SJSA1 (cell line): ENCODE measurements around the gene TMEM95. TPM values are rescaled to one million over a fixed set of nuclear protein-coding genes. Genes with fewer than 3 reads are reported as not detected.

Source experiments
- DNase-seq, 2 experiments: peaks; one replicate each; pipeline ENCODE4 v3.0.0-alpha.2; 2015 to 2020; ENCODE audit warnings: low spot score in 2 of 2, low read depth in 1 of 2
- H3K27ac ChIP-seq: fragments of 250-450 bp; sonication (Bioruptor Pico); 2 replicates; pipeline ENCODE4 v1.5.1; 2020; ENCODE audit warnings: mild to moderate bottlenecking, moderate library complexity
- H3K27me3 ChIP-seq: fragments of 250-450 bp; sonication (Bioruptor Pico); replicated peaks from 2 replicates; pipeline ENCODE4 v1.5.1; 2020; ENCODE audit warnings: mild to moderate bottlenecking, moderate library complexity
- H3K36me3 ChIP-seq: fragments of 250-450 bp; sonication (Bioruptor Pico); 2 replicates; pipeline ENCODE4 v1.5.1; 2020; ENCODE audit warnings: mild to moderate bottlenecking
- H3K4me1 ChIP-seq: fragments of 250-450 bp; sonication (Bioruptor Pico); replicated peaks from 2 replicates; pipeline ENCODE4 v1.6.1; 2021; ENCODE audit warnings: mild to moderate bottlenecking
- H3K4me3 ChIP-seq: fragments of 250-450 bp; sonication (Bioruptor Pico); 2 replicates; pipeline ENCODE4 v1.5.1; 2020; ENCODE audit warnings: mild to moderate bottlenecking
- H3K9me3 ChIP-seq: fragments of 250-450 bp; sonication (Bioruptor Pico); replicated peaks from 2 replicates; pipeline ENCODE4 v1.5.1; 2020; ENCODE audit warnings: mild to moderate bottlenecking
- total RNA-seq: library from RNA; depleted of rRNA; stranded (reverse); fragments of >200 nt; shearing (Covaris generic); gene quantifications from 2 replicates; pipeline ENCODE4 v1.2.3, GENCODE V29; 2014; rRNA removed

TMEM95 gene
- total RNA-seq, 1 experiment from 2014 or later, result not detected

DNA sequence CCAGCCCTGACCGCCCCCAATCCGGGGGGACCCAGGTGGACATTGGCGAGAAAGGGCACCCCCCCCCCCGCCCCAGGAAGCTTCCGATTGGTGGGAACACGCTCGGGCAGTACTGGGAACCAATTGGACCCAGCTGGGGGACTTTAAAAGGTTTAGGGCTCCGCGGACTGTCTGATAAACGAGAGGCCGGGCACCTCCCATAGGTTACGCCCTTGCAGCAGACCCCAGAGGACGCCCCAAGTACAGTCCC lies 48.7 kb downstream of the TMEM95 start:
- Histone ChIP-seq H3K4me1 (peaks cover 22% of the 10 kb centered on the region), H3K27ac (peak overlapping the region; percentile 17; the same call in 1 of the 2 replicates), H3K4me3 (peak overlapping the region; percentile 59), H3K27me3 (no peaks in the 10 kb centered on the region), H3K36me3 (no peaks in the 10 kb centered on the region), H3K9me3 (no peaks in the 10 kb centered on the region)
- DNase-seq, result no peak

GRCh38 chr17:7403977-7404736 lies 49.2 kb downstream of the TMEM95 start, which contains the start of gene TMEM256:
Gene TMEM256, minus strand, starts transcription at chr17:7404097. Its CDS starts 13 bp downstream, at chr17:7404084.
- peak within 1 kb of the TSS; percentile 17; the same call in 1 of the 2 replicates for H3K27ac ChIP-seq
- peaks cover 22% of the 10 kb centered on the region for H3K4me1 ChIP-seq
- peak; percentile 98 for DNase-seq
- no peaks in the 10 kb centered on the region for H3K9me3 ChIP-seq
- H3K36me3 ChIP-seq, result no peaks in the 10 kb centered on the region
- H3K27me3 ChIP-seq, result no peaks in the 10 kb centered on the region
- peak within 1 kb of the TSS; percentile 59 for H3K4me3 ChIP-seq

DNA sequence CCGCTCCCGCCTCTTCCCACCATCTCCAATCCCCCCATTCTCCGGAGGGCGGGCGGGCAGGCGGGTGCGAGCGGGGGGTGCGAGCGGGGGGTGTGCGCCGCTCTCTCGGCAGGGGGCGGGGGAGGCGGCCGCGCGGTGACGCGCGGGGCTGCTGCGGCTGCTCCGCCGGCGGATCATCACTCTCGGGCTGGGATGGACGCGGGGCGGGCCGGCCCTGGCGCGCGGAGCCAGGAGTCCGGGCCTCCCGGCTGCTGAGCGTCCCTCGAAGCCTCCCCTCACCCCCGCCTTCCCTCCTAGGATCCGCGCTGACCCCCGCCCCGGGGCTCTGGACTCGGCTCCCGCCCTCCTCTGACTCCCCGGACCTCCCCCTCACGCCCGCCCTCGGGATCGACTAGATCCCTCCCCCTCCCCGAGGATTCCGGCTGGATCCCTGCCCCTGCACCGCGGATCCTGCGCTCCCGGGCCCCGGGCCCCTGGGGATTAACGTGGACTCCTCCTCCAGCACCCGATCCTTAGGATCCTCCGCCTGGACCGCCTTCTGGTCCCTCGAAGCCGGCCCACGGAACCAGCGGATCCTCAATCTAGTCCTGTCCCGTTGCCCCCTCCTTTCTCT lies 49.9 kb downstream of the TMEM95 start:
- H3K9me3 ChIP-seq, result no peaks in the 10 kb centered on the region
- H3K36me3 ChIP-seq, result no peaks in the 10 kb centered on the region
- peak overlapping the region; percentile 59 for H3K4me3 ChIP-seq
- H3K27me3 ChIP-seq, result no peaks in the 10 kb centered on the region
- peak; percentile 24 to 59 for DNase-seq
- H3K4me1 ChIP-seq, result peaks cover 22% of the 10 kb centered on the region
- peak overlapping the region; percentile 15; the same call in 1 of the 2 replicates for H3K27ac ChIP-seq

GRCh38 chr17:7405350-7406234 lies 50.6 kb downstream of the TMEM95 start:
- H3K9me3 ChIP-seq, result no peaks in the 10 kb centered on the region
- peaks cover 22% of the 10 kb centered on the region for H3K4me1 ChIP-seq
- H3K36me3 ChIP-seq, result no peaks in the 10 kb centered on the region
- peak overlapping the region; percentile 59 for H3K4me3 ChIP-seq
- no peak for DNase-seq
- H3K27me3 ChIP-seq, result no peaks in the 10 kb centered on the region
- 0 out of 2 replicates have a peak overlapping the region, but pooled peaks have one; percentile 15 for H3K27ac ChIP-seq

- no peaks in the 10 kb centered on the region for H3K27me3 ChIP-seq
- peaks cover 17% of the 10 kb centered on the region for H3K4me1 ChIP-seq
- no peak overlapping the region for H3K27ac ChIP-seq
- no peaks in the 10 kb centered on the region for H3K36me3 ChIP-seq
- no peak overlapping the region for H3K4me3 ChIP-seq
- no peaks in the 10 kb centered on the region for H3K9me3 ChIP-seq
- DNase-seq, result no peak
Observed at GRCh38 chr17:7406235-7406825, 51.4 kb downstream of the TMEM95 start.

Other genes starting within 250 kb of the TMEM95 start
- gene ASGR2, start 240.3 kb upstream of the TMEM95 start, total RNA-seq, result not detected in 2 replicates
- gene ASGR1, start 175.8 kb upstream of the TMEM95 start, total RNA-seq, result 0.16 TPM in 1 of 2 replicates, not detected in the other
- gene DLG4, start 135.3 kb upstream of the TMEM95 start, total RNA-seq, result 8.9 and 9.3 TPM in 2 replicates
- 205 and 227 TPM in 2 replicates for gene ACADVL, start 135.2 kb upstream of the TMEM95 start, total RNA-seq
- gene DVL2, start 120.6 kb upstream of the TMEM95 start, total RNA-seq, result 30.6 and 45.3 TPM in 2 replicates
- 27.5 and 30.3 TPM in 2 replicates for gene PHF23, start 115.7 kb upstream of the TMEM95 start, total RNA-seq
- gene GABARAP, start 112.7 kb upstream of the TMEM95 start, total RNA-seq, result 139 and 146 TPM in 2 replicates
- gene CTDNEP1, start 103.4 kb upstream of the TMEM95 start, total RNA-seq, result 15.5 and 21.8 TPM in 2 replicates
- 37.2 and 52.4 TPM in 2 replicates for gene ELP5, start 102.9 kb upstream of the TMEM95 start, total RNA-seq
- not detected in 2 replicates for gene CLDN7, start 92.7 kb upstream of the TMEM95 start, total RNA-seq
- gene SLC2A4, start 73.4 kb upstream of the TMEM95 start, total RNA-seq, result 0.32 TPM in 1 of 2 replicates, not detected in the other
- not detected in 2 replicates for gene YBX2, start 60.5 kb upstream of the TMEM95 start, total RNA-seq
- 342 and 632 TPM in 2 replicates for gene EIF5A, start 47.5 kb upstream of the TMEM95 start, total RNA-seq
- gene GPS2, start 39.8 kb upstream of the TMEM95 start, total RNA-seq, result 86.3 and 112 TPM in 2 replicates
- gene NEURL4, start 25.8 kb upstream of the TMEM95 start, total RNA-seq, result 8.1 and 13.8 TPM in 2 replicates
- gene ACAP1, start 18.6 kb upstream of the TMEM95 start, total RNA-seq, result not detected in 2 replicates
- 5.4 and 7.0 TPM in 2 replicates for gene KCTD11, start 3.0 kb upstream of the TMEM95 start, total RNA-seq
- gene TNK1, start 25.9 kb downstream of the TMEM95 start, total RNA-seq, result not detected in 2 replicates
- gene PLSCR3, start 39.4 kb downstream of the TMEM95 start, total RNA-seq, result 13.3 and 14.2 TPM in 2 replicates
- 24.7 and 28.8 TPM in 2 replicates for gene TMEM256, start 48.9 kb downstream of the TMEM95 start, total RNA-seq
- 2.2 and 3.9 TPM in 2 replicates for gene NLGN2, start 52.7 kb downstream of the TMEM95 start, total RNA-seq
- not detected in 2 replicates for gene SPEM1, start 65.2 kb downstream of the TMEM95 start, total RNA-seq
- not detected in 2 replicates for gene SPEM2, start 70.5 kb downstream of the TMEM95 start, total RNA-seq
- gene SPEM3, start 73.7 kb downstream of the TMEM95 start, total RNA-seq, result not detected in 2 replicates
- gene TMEM102, start 80.3 kb downstream of the TMEM95 start, total RNA-seq, result 0.45 TPM in 1 of 2 replicates, not detected in the other
- not detected in 2 replicates for gene FGF11, start 84.4 kb downstream of the TMEM95 start, total RNA-seq
- gene CHRNB1, start 89.9 kb downstream of the TMEM95 start, total RNA-seq, result 3.9 and 14.7 TPM in 2 replicates
- 13.8 and 19.9 TPM in 2 replicates for gene ZBTB4, start 124.5 kb downstream of the TMEM95 start, total RNA-seq
- gene SLC35G6, start 126.3 kb downstream of the TMEM95 start, total RNA-seq, result not detected in 2 replicates
- gene POLR2A, start 129.2 kb downstream of the TMEM95 start, total RNA-seq, result 17.5 and 29.3 TPM in 2 replicates
- 5.9 and 22.8 TPM in 2 replicates for gene TNFSF12, start 193.9 kb downstream of the TMEM95 start, total RNA-seq
- gene TNFSF13, start 203.6 kb downstream of the TMEM95 start, total RNA-seq, result 0.56 and 1.3 TPM in 2 replicates
- gene SENP3, start 206.8 kb downstream of the TMEM95 start, total RNA-seq, result 74.9 and 101 TPM in 2 replicates
- gene CD68, start 224.5 kb downstream of the TMEM95 start, total RNA-seq, result 0.31 and 5.2 TPM in 2 replicates
- gene MPDU1, start 228.7 kb downstream of the TMEM95 start, total RNA-seq, result 166 and 213 TPM in 2 replicates
- not detected in 2 replicates for gene SOX15, start 234.9 kb downstream of the TMEM95 start, total RNA-seq